ENCODE results near the gene CASR.

CASR gene

DNA sequence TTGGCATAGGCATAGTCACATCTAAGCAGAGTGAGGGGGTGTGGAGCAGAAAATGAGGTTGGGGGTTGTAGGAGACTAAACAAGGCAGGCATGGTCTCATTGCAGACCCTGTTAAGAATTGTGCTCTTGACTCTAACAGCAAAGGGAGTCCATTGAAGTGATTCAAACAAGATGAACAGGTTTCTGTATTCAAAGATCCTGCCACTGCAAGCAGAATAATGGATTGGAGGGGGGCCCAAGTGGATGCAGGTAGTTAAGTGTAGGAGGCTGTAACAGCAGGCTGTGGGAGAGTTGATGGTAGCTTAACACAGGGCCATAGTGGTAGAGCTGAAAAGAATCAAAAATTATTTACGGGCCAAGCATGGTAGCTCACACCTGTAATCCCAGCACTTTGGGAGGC lies 34.4 kb downstream of the CASR start:
- DNase-seq, result no peak

DNA sequence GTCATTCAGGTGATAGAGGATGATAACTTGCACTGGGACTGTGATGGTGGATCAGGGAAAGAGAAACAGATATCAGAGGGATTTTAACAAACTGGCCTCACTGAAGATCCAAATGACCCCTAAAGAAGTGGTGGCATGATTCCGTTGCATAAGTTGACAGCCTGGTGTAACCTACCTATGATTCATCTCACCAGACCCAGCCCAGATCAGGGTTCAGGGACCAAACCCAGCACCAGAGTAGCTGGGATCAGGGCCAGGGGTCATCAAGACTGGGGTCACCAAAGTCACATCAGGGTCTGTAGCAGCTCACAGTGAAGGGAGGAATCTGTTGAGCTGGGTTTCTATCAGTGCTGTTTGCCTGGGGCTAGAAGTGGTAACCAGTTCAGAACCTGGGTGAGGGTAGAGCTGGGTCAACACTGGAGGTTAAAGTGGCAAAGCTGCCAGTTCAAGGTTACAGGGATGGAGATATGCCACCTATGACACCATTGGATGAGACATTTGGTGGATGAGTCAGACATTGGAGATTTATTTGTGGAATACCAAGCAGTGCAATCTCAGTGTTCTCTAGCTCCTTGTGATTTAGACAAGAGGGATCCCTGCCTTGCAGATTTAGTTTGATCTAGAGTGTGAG lies 35.9 kb downstream of the CASR start:
- DNase-seq, result no peak

DNA sequence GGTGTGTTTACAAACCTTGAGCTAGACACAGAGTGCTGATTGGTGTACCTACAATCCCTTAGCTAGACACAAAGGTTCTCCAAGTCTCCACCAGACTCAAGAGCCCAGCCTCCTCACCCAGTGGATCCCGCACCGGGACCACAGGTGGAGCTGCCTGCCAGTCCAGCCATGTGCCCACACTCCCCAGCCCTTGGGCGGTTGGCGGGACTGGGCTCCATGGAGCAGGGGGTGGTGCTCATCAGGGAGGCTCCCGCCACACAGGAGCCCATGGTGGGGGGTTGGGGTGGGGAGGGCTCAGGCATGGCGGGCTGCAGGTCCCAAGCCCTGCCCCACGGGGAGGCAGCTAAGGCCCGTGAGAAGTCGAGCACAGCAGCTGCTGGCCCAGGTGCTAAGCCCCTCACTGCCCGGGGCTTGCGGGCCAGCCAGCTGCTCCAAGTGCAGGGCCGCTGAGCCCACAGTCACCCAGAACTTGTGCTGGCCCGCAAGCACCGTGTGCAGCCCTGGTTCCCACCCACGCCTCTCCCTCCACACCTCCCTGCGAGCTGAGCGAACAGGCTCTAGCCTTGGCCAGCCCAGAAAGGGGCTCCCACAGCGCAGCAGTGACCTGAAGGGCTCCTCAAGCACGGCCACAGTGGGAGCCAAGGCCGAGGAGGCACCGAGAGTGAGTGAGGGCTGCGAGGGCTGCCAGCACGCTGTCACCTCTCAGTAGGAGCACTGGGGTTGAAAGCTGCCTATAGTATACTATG lies 43.7 kb downstream of the CASR start:
- DNase-seq, result no peak

DNA sequence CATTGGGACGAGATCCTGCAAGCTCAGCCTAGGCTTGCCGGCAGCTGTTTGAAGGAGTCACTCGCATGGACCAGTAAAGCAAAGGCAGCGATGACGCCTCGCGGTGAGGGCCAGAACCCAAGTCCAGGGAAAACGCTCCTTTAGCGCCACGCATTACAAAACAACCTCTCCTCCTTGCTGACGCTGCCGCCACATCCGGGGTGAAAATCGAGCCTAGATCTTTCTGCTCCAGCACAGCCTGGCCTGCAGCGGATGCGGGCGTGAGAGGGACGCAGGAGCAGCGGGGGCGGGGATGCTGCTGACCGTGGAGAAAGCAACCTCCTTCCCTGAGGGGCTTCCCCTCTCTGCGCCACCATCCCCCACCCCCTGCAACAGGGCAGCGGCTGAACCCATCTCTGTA lies 46.7 kb downstream of the CASR start:
- DNase-seq, result no peak

DNA sequence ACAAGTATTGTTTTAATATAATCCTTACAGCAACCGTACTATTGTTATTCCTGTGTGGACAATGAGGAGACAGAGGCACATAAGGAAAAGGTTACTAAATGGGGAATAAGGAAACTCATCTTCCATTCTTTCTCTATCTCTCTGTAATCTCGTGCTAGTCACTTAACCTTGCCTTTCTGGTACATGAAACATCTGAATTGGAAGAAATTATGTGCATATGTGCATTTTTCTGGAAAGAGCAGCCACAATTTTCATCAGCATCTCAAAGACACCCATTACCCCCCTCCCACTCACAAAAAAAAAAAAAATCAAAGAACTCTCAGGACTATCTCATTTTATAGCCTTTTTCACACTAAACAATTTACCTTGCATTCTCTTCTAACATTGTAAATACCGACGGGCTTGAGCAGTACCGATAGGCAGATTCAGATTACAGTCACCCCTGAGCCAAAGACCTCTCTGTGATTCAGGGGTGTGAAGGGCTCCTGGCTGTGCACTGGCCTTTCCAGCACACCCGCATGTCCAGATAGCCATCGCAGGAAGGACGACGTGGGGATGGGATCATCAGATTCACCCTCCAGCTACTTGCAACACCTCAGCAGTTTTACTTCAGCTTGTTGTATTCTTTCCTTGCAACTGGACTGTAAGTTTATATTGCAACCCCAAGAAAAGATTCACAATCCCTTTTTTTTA lies 48.1 kb downstream of the CASR start:
- no peak for DNase-seq

DNA sequence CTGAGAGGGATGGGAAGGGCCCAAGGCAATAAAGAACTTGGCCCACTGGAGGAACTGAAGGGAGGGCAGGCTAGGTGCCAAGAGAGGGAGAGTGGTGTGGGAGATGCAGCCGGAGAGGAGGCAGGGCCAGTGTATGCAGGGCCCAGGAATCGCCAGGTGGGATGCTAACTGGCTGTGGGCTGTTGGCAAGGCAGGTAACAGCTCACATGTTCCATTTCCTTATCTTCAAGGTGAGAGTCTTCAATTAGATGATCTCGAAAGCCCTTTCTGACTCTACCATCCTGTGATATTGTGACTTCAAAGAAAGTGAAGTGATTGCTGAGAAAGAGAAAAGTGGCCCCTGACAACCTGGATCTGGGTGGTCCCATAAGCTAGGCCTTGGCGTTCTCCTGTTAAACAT lies 49.0 kb downstream of the CASR start:
- no peak for DNase-seq

DNA sequence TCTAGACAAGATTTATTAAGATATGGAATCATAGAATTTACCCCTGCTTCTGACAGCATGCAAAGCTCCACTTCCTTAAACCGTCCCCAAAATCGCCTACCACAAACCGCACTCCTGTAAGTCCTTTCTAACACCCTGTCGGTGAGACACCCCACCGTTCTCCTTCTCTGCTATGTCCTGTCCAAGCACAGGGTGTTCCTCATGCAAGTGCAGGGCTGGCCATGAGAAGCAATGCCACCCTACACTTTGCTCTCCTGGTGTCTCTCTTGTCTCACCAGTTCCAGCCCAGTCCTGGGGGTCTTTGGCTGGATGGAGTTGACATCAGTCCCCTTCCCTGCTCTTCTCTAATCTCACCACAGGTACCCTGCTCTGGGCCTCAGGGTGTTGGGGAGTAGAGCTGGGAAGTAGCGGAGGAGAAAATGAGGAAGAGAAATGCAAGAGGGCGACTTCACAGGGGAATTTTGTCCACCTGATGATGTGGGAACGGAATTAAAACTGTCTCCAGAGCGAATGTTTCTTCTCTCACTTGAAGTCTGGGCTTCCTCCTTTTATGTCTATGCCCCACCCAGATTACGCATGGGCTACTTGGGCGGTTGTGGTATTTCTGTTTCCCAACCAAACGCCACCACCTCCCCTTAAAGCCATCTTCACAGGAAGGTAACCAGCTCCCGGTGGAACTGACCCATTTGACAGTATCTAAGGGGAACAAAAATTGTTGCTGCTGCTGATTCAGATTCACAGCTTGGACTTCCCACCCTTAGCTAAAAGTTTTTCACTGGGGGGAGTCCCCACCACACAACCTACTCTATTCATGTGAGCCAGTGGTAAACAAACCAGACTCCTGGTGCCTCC lies 49.9 kb downstream of the CASR start:
- DNase-seq, result peak; percentile 93

DNA sequence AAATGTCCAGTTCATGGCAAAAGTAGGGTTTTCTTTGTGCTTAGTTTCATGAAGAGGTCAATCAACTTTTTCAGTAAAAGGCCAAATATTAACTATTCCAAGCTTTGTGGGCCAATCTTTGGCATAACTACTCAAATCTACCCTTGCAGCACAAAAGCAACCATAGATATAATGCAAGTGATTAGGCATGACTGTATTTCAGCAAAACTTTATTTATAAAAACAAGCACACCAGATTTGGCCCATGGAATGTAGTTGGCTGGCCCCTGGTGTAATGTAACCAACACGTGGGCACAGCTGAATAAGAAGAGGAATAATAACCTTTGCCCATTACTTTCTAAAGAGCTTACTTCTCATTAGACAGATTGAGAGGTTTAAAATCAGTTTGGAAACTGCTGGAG lies 50.6 kb downstream of the CASR start:
- DNase-seq, result peak in 1 of 2 donors; percentile 21

DNA sequence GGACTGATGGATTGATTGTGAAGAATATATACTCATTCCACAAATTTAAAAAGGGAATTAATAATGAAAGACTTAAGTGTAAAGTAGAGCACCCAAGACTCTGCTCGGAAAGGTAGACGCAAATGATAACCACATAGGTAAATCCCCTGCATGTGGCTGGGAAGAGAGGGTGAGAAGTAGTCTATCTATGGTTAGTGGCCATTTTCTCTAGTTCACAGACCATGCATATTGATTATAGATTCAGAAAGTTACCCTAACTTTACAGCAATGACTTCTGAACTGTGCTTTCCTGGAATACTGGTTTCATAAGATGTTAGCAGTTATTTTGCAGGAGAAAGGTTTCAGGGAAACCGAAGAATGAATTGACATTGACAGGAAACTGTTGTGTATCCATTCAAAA lies 51.7 kb downstream of the CASR start:
- no peak for DNase-seq

DNA sequence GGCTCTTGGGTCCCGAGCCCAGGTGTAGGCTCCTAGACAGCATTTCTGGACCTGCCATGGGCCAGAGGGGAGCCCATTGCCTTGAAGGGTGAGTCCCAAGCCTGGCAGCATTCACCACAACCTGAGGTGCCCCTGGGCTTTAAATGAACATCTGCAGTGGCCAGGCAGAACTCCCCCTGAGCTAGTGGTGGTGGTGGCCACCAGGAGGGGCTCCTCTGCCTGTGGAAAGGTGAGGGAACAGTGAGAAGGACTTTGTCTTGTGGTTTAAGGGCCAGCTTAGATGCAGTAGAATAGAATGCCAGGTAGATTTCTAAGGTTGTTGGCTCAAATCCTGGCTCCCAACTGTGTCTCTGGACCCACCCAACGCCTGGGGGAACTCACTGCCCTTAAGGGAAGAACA lies 55.6 kb downstream of the CASR start:
- DNase-seq, result no peak

DNA sequence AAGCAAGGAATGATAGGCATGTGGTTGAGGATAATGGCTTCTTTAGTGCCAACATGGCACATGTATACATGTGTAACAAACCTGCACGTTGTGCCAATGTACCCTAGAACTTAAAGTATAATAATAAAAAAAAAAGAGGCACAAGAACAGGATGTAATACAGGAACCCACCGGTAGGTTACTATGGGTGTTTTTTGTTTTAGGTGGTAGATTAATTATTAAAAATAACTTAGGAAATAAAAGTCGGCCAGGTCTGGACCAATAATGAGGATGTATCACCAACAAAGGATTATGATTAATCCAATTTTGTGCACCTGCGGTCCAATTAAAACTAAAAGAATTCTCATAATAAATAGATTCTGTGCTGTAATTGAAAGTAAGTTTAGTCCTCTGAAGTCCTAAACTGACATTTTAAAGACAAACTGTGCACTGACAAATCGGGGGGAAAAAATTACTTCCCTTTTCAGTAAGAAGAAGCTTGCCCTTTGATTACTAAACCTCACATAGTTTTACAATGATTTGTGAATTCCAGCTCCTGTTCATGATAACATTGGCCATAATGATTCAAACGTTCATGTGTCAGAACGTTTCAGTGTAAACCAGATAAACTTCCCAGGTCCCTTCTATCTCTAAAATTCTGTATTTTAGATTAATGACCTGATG lies 62.2 kb downstream of the CASR start:
- DNase-seq, result peak; percentile 34 to 66

DNA sequence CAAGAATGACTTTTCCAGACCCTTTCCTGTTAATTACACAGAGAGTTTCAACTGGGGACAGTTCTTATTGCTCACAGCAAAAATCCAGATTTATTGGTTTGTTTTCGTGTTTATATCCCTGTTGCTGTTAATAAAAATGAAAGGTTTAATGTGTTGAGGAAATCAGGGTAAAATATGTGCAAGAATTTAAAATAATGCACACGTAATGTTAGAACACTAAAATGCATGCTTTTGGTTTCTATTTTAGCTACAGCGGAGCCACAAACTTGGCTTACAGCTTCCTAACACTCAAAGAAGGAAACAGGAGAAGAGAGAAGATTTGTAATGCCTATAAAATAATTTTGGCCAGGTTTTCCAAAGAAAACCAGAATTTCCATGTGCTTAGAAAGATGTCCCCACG lies 62.7 kb downstream of the CASR start:
- peak; percentile 17 to 28 for DNase-seq

DNA sequence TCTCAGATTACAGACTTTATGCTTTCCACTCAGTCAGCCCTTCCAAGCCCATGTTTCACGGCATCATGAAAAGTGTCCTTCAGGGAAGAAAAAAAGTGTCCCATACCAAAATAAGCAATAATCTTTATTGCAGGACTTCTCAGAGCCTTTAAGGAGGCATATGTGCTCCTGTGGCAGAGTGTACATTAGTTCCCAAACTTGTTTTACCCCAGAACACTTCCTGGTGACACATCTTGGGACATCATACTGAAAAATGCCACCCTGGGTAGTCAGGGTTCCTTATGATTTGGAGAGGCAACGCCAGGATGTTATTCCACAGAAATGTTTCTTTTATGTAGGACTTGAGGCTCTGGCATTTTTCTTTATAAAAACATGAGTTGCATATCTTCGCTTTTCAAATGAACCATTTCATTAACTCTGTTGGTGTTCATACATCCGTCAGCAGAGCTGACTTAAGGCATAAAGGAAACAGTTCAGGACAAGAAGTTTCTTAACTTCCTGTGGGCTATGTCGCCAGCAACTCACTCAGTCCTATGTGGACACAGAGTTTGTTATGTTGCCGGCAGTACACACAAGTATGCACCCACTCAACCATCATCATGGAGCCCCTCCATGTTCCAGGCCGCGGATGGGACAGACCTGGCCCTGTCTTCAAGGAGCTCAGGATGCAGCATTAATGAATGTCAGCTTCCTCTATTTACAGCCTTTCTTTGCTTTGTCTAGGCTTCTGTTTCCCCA lies 63.8 kb downstream of the CASR start:
- DNase-seq, result peak; percentile 76 to 80

DNA sequence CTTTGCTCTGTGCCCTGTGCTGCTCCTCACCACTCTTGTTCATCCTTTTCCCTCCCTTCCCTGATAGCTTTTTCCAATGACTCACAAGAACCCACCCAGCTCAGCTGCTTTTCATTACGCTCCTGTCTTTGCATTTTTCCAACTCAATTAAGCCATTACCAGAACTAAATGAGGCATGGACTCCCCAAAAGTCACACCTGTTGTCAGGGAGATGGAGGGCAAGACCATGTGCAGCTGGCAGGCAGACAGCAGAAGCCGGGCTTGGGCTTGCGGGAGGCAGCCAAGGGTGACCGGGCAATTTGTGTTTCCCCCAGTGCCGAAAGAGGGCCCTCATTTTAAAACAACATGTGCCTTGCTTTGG lies 64.3 kb downstream of the CASR start:
- no peak for DNase-seq

DNA sequence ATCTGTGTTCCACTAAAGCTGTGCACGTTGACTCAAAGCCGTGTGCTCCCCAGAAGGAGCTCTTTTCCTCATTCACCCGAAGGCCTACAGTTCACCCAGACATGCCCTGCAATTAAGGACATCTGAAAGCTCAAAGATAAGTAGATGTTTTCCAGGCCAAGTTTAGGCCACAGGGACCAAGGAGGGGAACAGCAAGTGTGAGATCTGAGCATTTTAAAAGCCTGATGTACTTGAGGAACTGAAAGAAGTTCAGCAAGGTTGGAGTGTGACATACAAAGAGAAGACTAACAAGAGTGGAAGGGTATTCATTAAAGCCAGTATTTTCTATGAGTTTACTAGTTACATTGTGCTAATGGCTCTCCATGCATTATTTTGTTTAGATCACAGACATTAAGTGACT lies 68.0 kb downstream of the CASR start:
- no peak for DNase-seq

DNA sequence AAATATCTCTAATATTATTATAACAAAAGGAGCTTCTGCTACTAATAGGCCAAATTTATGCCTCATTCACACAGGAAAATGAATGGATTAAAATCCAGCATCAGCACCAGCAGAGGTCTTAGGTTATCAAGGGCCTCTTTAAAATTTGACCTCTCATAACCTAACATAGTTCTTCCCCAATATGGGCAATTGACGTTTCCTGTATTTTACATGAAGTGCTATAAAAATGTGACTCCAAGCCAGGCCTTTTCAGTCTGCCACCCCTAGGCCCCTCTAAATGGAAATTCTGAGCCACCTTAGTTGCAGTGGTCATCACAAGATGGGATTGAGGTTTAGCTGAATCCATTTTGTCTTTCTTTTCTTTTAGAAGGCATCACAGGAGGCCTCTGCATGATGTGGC lies 70.1 kb downstream of the CASR start:
- DNase-seq, result peak in 1 of 2 donors; percentile 46

DNA sequence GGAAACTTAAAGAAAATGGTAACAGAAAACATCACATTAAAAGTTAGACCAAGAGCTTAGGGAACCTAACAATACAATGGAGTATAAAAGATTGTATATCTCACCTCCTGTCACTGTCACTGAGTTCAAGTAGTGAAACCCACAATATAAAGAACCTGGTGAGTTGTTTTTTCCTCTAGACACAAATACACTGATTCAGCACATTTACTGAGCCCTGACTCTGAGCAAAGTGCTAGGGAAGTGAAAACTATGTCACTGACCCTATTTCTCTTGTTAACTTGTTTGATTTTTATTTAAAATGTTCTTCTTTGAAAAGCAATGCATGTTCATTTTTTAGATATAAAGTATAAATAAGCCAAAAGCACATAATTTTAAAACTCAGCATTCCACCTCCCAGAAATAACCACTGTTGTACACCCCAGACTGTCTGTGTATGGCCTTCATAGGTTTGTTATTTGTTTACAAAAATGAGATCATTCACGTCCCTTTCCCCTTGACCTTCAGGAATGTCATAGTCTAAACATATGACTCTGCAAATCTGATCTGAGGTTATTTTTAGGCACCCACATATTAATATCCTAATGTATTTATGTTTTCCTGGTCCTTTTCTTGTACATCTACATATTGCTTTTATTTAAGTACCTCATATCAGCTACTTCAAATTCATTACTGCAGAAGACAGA lies 72.4 kb downstream of the CASR start:
- DNase-seq, result peak; percentile 44 to 59

DNA sequence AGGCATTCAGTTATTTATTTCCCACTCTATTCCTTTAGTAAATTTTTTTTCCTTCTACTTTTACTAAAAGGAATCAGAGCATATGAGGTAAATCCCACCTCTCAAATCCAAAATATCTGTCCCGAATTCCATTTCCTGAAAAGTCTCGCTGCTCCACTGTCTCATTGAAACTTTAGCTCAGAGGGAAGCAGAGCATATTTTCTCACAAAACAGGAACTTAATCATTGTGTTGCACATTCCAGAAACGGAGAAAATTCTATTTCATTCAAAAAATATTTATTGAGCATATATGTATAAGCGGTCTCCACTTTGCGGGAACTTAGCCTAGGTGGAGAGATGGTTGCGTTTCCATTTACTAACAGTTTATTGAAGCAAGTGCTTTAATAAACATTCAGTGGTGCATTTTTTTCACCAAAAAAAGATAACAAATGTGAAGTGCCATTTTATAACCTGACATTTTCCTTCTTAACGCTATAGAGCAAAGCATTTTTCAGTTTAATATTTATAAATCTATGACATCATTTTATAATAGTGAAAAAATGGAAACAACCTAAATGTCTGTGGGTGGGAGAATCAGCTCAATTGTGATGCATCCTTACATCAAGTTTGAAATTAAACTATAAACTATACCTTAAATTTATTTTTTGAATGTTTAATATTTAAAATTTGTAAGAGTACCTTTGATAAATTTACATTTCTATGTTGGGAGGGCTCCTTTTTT lies 74.3 kb downstream of the CASR start:
- peak in 1 of 2 donors; percentile 31 for DNase-seq

DNA sequence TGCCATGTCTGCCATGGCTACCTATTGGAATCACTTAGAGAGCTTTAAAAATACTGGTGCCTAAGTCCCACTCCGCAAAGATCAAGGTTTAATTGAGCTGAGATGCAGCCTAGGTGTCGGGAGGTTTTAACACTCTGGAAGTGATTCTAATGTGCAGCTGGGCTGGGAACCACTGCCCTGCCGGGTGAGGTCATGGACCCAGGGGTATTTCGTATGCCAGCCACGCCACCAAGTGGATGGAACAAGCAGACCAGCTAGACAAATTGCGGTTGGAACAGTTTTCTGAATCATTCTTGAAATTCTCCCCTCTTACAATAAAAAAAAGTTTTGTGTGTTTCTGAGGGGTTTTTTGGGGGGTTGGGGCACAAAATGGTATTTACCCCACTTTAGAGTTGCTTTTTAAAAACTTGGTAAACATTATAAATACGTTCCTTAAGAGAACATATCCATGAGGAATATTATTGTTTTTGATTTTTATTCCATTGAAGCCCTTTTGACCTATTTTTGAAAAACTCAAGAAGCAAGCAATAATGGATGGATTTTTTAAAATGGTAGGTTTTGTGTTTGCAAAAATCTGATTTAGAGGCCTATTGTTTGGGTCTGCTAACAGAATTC lies 75.4 kb downstream of the CASR start:
- peak; percentile 73 to 85 for DNase-seq

DNA sequence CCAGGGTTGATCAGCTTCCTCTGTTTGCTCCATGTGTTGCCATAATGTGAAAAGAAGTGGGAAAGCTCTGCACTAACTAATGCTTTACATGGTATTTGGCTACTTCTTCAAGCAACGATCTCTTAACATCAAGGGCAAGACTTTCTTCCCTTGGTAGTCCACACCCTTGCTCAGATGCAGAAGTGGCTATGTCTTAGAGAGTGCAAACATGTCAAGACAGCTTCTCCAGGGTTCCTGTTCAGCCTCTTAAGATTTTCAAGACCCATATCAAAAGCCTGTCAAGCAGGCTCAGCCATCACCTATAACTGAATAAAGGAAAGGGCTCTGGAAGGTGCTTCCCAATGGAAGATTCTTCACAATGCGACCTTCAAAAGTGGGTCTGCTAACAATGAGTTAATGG lies 76.7 kb downstream of the CASR start:
- DNase-seq, result peak in 1 of 2 donors; percentile 32
